ENCODE results near the gene KCNMB1.

KCNMB1 gene

GRCh38 chr5:170338933-170339779 is 50.0 kb downstream of the KCNMB1 start:
- H3K4me3 ChIP-seq (ENCODE audit: low read depth, low read length): no peak overlapping the region
- TF ChIP-seq CTCF (IDR thresholded peaks at IDR 0.05; ENCODE audit: borderline replicate concordance, insufficient read depth, low read depth, low read length): peak; percentile 93

GRCh38 chr5:170338291-170338690 is 50.9 kb downstream of the KCNMB1 start:
- no peak overlapping the region for H3K4me3 ChIP-seq (ENCODE audit: low read depth, low read length)
- no peak for TF ChIP-seq CTCF (IDR thresholded peaks at IDR 0.05; ENCODE audit: borderline replicate concordance, insufficient read depth, low read depth, low read length)

GRCh38 chr5:170337045-170337733 is 52.0 kb downstream of the KCNMB1 start:
- H3K4me3 ChIP-seq (ENCODE audit: low read depth, low read length): no peak overlapping the region
- no peak for TF ChIP-seq CTCF (IDR thresholded peaks at IDR 0.05; ENCODE audit: borderline replicate concordance, insufficient read depth, low read depth, low read length)

- TF ChIP-seq CTCF (IDR thresholded peaks at IDR 0.05; ENCODE audit: borderline replicate concordance, insufficient read depth, low read depth, low read length): no peak
- no peak overlapping the region for H3K4me3 ChIP-seq (ENCODE audit: low read depth, low read length)
Measured at GRCh38 chr5:170336065-170336464, 53.1 kb downstream of the KCNMB1 start.

GRCh38 chr5:170334626-170335025 is 54.5 kb downstream of the KCNMB1 start:
- no peak overlapping the region for H3K4me3 ChIP-seq (ENCODE audit: low read depth, low read length)
- no peak for TF ChIP-seq CTCF (IDR thresholded peaks at IDR 0.05; ENCODE audit: borderline replicate concordance, insufficient read depth, low read depth, low read length)

- no peak for TF ChIP-seq CTCF (IDR thresholded peaks at IDR 0.05; ENCODE audit: borderline replicate concordance, insufficient read depth, low read depth, low read length)
- no peak overlapping the region for H3K4me3 ChIP-seq (ENCODE audit: low read depth, low read length)
Measured at GRCh38 chr5:170333161-170333910, 55.8 kb downstream of the KCNMB1 start.

Data from GM12875 (cell line).